Astrocyte of the spinal cord (primary cell): ENCODE measurements around the gene F8.

Experiments used
- DNase-seq: peaks from one replicate; pipeline ENCODE4 v3.0.0; 2011; ENCODE audit warnings: low read depth, low spot score
- H3K4me3 ChIP-seq: 2 replicates; pipeline ENCODE4 v1.5.1; 2011; ENCODE audit warnings: low read depth, mild to moderate bottlenecking, low read length, moderate library complexity
- in situ Hi-C: cut with HindIII; loops from 2 replicates; pipeline ENCODE4 v1.10.0; 2017; ENCODE audit warnings: low sequenced_read_pairs
- TF ChIP-seq, protein P1 (sequence below): IDR thresholded peaks from 2 replicates; pipeline ENCODE4 v1.5.1; 2012; ENCODE audit warnings: low read depth, mild to moderate bottlenecking, low read length, inconsistent platforms

The F8 gene

DNA sequence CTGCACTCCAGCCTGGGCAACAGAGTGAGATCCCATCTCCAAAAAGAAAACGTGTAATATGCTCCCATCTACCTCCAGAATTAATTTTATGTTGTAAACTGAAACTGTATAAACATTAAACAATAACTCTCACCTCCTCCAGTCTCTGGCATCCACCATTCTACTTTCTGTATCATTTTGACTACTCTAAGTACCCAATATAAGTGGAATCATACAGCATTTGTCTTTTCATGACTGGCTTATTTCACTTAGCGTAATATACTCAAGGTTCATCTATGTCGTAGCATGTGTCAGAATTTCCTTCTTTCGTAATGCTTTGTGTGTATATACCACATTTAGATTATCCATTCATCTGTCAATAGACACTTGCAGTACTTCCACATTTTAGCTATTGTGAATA is 20.6 kb downstream of the F8 start:
- H3K4me3 ChIP-seq = no peak overlapping the region
- in situ Hi-C loops = no loop called here
- no peak for DNase-seq
- TF ChIP-seq, protein P1, sequence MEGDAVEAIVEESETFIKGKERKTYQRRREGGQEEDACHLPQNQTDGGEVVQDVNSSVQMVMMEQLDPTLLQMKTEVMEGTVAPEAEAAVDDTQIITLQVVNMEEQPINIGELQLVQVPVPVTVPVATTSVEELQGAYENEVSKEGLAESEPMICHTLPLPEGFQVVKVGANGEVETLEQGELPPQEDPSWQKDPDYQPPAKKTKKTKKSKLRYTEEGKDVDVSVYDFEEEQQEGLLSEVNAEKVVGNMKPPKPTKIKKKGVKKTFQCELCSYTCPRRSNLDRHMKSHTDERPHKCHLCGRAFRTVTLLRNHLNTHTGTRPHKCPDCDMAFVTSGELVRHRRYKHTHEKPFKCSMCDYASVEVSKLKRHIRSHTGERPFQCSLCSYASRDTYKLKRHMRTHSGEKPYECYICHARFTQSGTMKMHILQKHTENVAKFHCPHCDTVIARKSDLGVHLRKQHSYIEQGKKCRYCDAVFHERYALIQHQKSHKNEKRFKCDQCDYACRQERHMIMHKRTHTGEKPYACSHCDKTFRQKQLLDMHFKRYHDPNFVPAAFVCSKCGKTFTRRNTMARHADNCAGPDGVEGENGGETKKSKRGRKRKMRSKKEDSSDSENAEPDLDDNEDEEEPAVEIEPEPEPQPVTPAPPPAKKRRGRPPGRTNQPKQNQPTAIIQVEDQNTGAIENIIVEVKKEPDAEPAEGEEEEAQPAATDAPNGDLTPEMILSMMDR = no peak

DNA sequence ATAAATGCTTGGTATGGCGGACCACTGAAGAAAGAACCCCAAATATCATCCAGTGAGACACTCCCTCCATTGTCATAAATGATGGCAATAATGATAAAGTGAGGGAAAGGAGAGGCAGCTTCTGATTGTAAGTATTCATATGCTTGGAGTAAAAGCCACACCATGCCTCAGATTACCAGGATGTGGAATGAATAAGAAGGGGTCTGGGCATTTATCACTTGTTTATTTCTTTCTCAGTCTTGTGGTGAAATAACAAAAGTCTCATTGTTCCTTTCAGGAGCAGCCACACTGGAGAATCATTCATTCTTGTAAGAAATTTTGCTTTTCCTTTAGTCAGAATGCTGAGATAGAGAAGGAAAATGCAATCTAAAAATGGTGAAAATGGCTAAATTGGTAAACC is 21.7 kb downstream of the F8 start:
- in situ Hi-C loops = no loop called here
- H3K4me3 ChIP-seq = no peak overlapping the region
- DNase-seq = no peak
- TF ChIP-seq, protein P1 = no peak

DNA sequence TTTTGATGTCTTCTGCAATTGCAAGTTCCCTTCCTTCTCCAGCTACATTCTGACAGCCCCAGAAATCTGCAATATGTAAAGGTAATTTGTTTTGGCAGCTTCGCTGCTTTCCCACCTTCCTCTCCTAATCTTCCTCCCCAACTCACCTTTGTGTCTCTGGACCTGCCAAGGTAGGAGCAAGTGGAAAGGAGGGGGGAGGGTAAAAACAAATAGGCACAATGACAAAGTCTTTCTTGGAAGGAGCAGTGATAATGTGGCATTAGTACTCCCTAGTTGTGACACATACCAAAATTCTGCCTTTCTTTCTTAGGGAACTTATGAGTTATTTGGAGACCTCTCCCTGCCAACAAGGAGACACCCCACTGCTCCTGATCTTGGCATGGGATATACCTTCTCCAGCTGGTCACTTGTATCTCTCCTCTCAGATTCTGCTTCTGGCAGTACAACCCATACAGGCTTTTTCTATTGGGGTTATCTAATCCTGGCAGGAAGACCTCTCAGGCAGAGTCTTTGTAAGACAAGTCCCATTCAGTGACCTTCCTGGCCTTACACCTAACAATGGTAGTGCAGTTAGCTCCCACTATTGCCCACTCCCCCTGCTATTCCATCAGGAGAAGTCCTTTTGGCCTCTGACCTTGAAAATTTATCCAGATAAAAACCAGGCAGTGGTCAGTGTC is 24.2 kb downstream of the F8 start:
- TF ChIP-seq, protein P1 = no peak
- no peak overlapping the region for H3K4me3 ChIP-seq
- DNase-seq = no peak
- in situ Hi-C loops = no loop called here

DNA sequence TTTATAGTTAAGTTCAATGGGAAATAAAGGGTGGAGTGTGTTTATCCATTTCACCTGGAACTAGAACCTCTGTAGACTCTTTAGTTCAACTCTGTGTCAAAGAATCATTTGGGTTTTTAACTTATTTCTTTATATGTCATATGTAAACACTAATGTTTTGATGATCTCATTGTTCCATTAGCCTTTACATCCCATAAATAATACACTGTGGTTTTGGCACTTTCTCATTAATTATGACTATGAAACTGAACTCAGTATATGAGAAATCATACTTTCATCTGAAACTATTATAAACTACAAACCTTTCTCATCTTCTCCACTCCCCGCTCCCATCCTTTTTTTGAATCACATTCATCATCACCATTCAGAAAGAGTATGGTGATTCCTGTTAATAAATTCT is 31.0 kb downstream of the F8 start:
- no peak overlapping the region for H3K4me3 ChIP-seq
- DNase-seq = no peak
- TF ChIP-seq, protein P1 = no peak
- in situ Hi-C loops = no loop called here

DNA sequence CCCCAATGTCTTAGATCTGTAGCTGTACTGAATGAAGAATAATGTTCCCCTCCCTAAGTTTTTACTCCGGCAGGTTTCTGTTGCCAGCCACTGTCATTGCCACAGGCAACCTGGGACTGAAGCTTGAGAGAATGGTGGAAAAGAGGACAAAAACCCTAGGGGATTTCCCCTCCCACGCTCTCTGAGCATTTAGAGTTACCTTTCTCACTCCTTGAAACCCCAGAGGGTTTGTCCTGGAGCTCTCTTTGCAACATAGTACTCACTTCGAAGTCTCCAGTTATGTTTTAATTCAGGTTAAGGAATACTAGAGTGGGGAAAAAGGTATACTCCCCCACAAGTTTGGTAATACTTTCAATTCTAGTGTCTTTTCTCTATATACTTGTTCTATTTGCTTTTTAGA is 31.5 kb downstream of the F8 start:
- H3K4me3 ChIP-seq = no peak overlapping the region
- TF ChIP-seq, protein P1 = no peak
- DNase-seq = no peak
- in situ Hi-C loops = no loop called here

DNA sequence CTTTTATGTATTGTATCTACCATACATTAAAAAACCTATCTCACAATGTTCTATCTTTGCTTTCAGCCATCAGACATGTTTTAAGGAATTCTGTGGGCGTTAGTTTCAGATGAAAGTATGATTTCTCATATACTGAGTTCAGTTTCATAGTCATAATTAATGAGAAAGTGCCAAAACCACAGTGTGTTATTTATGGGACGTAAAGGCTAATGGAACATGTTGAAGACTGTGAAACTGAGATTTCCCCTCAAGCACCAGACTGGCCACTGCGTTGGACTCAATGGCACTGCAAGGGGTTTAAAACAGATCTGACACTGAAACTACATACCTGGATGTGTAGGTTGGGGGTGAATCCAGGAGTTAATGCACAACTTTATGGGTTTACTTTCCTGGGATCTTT is 32.0 kb downstream of the F8 start:
- in situ Hi-C loops = no loop called here
- TF ChIP-seq, protein P1 = no peak
- DNase-seq = no peak

More for the DNA sequence above, 32.0 kb downstream of the F8 start:
- H3K4me3 ChIP-seq = no peak overlapping the region
